Endodermal cell (in vitro differentiated cells): ENCODE measurements around the gene TMEM121B. TPM values are rescaled to one million over a fixed set of nuclear protein-coding genes. Genes with fewer than 3 reads are reported as not detected.

Experiments used
- DNase-seq: peaks from one replicate; pipeline ENCODE4 v3.0.0-alpha.2; 2017
- H3K27ac ChIP-seq: 2 replicates; pipeline ENCODE4 v1.5.1; 2013; ENCODE audit warnings: mild to moderate bottlenecking, low read depth, low read length, moderate library complexity
- H3K27me3 ChIP-seq: 2 replicates; pipeline ENCODE4 v1.6.1; 2013; ENCODE audit warnings: mild to moderate bottlenecking, low read length, moderate library complexity; ENCODE audit not compliant: insufficient read depth, control insufficient read depth, poor library complexity, severe bottlenecking
- H3K36me3 ChIP-seq: 2 replicates; pipeline ENCODE4 v1.7.0; 2013; ENCODE audit warnings: mild to moderate bottlenecking, low read length, moderate library complexity; ENCODE audit not compliant: control insufficient read depth, insufficient read depth
- H3K4me1 ChIP-seq: one replicate; pipeline ENCODE4 v1.7.0; 2013; ENCODE audit warnings: low read length; ENCODE audit not compliant: control insufficient read depth, insufficient read depth
- H3K4me3 ChIP-seq: 2 replicates; pipeline ENCODE4 v1.5.1; 2013; ENCODE audit warnings: mild to moderate bottlenecking, low read length, moderate library complexity
- H3K9ac ChIP-seq: 2 replicates; pipeline ENCODE4 v1.6.1; 2013; ENCODE audit warnings: mild to moderate bottlenecking, low read length, moderate library complexity; ENCODE audit not compliant: poor library complexity, severe bottlenecking; ENCODE audit errors: extremely low read depth
- H3K9me3 ChIP-seq: 2 replicates; pipeline ENCODE4 v1.6.1; 2013; ENCODE audit warnings: mild to moderate bottlenecking, low read length, moderate library complexity; ENCODE audit not compliant: control insufficient read depth
- H3K27ac Mint-ChIP-seq: 2 replicates; pipeline ENCODE4 v1.8.0; 2020; ENCODE audit warnings: mixed read lengths
- H3K27me3 Mint-ChIP-seq: 2 replicates; pipeline ENCODE4 v1.8.0; 2021; ENCODE audit warnings: mild to moderate bottlenecking, mixed read lengths; ENCODE audit not compliant: insufficient read depth
- H3K36me3 Mint-ChIP-seq: 2 replicates; pipeline ENCODE4 v1.8.0; 2020; ENCODE audit warnings: low read depth, mixed read lengths
- H3K4me1 Mint-ChIP-seq: 2 replicates; pipeline ENCODE4 v1.8.0; 2020; ENCODE audit warnings: mixed read lengths
- H3K4me3 Mint-ChIP-seq: 2 replicates; pipeline ENCODE4 v1.8.0; 2020; ENCODE audit warnings: mild to moderate bottlenecking, moderate library complexity, mixed read lengths
- H3K9me3 Mint-ChIP-seq: 2 replicates; pipeline ENCODE4 v1.8.0; 2020; ENCODE audit warnings: mild to moderate bottlenecking, mixed read lengths
- WGBS, 2 experiments: methylation state at CpG; one replicate each; pipeline versions ENCODE4 v1.1.5 to v1.1.7; 2013; ENCODE audit warnings: missing lambda C conversion rate in 2 of 2, mixed read lengths in 1 of 2; ENCODE audit not compliant: insufficient coverage in 1 of 2, insufficient read length in 1 of 2; 5-methylcytosine and 5-hydroxymethylcytosine counted together
- total RNA-seq, 2 donors: library from RNA; stranded (reverse); fragmentation: NEBNext Ultra II Directional in 1 of 2; extraction: Animal tissue kit (Norgen Biotek cat#: 25700) in 1 of 2; gene quantifications; 2 replicates in 1 of 2; 3 replicates in 1 of 2; pipeline ENCODE4 v1.2.1, GENCODE V29; 2021
- TF ChIP-seq, protein P1 (sequence below): fragments of 200-600 bp; sonication (generic); conservative IDR thresholded peaks from 2 replicates; pipeline ENCODE4 v1.5.0; 2021; ENCODE audit warnings: antibody characterized with exemption, mild to moderate bottlenecking

Gene TMEM121B
- total RNA-seq, 2 donors from 2014 or later, result 8.9 to 10.9 TPM

DNA sequence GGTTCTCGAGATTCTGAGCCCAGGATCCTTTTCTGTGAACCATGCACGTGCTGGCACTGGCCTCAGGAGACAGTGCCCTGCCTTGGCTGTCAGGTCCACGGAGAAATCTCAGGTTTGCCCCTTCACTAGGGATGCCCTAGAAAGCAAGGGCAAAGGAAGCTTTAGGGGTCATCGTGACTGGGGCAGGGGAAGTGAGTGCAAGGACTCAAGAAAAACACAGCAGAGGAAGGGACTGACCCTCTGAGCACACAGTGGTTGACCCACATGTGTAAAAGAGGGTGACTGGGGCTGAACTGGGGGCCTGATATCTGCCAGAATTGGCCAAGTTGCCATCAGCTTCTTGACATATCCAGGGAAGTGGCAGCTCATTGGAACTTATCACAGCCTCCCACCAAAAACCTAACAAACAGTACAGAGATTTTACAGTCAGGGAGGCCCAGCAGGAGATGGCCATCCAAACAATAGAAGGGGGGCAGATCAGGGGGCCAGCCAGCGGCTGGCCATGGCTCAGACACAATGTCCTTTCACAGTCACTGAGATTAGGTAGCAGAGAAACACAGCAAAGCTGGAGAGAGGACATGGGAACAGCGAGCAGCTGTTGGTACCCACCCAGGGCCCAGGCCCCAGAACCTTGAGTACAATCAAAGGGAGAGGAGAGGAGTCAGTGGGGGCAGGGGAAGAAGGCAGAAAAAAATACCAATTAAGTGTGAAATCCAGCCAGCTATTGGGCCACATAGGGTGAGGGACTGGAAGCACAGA, 4.4 kb downstream of the TMEM121B start:
- no peaks in the 10 kb centered on the region for H3K9me3 ChIP-seq
- H3K9ac ChIP-seq, result no peak overlapping the region
- H3K27ac Mint-ChIP-seq, result peak overlapping the region; percentile 90
- H3K36me3 Mint-ChIP-seq, result no peaks in the 10 kb centered on the region
- no peaks in the 10 kb centered on the region for H3K36me3 ChIP-seq
- peaks cover 19% of the 10 kb centered on the region for H3K4me1 ChIP-seq
- no peaks in the 10 kb centered on the region for H3K27me3 ChIP-seq
- H3K4me1 Mint-ChIP-seq, result peaks cover 30% of the 10 kb centered on the region
- peak overlapping the region; percentile 15 for H3K4me3 Mint-ChIP-seq
- H3K27ac ChIP-seq, result peak overlapping the region; percentile 28
- H3K9me3 Mint-ChIP-seq, result no peaks in the 10 kb centered on the region
- H3K4me3 ChIP-seq, result peak overlapping the region; percentile 64
- WGBS, 2 experiments, result 48 to 61% methylated on average over 5 to 6 of the region's 6 CpGs
- TF ChIP-seq, protein P1, sequence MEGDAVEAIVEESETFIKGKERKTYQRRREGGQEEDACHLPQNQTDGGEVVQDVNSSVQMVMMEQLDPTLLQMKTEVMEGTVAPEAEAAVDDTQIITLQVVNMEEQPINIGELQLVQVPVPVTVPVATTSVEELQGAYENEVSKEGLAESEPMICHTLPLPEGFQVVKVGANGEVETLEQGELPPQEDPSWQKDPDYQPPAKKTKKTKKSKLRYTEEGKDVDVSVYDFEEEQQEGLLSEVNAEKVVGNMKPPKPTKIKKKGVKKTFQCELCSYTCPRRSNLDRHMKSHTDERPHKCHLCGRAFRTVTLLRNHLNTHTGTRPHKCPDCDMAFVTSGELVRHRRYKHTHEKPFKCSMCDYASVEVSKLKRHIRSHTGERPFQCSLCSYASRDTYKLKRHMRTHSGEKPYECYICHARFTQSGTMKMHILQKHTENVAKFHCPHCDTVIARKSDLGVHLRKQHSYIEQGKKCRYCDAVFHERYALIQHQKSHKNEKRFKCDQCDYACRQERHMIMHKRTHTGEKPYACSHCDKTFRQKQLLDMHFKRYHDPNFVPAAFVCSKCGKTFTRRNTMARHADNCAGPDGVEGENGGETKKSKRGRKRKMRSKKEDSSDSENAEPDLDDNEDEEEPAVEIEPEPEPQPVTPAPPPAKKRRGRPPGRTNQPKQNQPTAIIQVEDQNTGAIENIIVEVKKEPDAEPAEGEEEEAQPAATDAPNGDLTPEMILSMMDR, result no peak
- DNase-seq, result peak; percentile 76
- peaks cover 9% of the 10 kb centered on the region for H3K27me3 Mint-ChIP-seq

DNA sequence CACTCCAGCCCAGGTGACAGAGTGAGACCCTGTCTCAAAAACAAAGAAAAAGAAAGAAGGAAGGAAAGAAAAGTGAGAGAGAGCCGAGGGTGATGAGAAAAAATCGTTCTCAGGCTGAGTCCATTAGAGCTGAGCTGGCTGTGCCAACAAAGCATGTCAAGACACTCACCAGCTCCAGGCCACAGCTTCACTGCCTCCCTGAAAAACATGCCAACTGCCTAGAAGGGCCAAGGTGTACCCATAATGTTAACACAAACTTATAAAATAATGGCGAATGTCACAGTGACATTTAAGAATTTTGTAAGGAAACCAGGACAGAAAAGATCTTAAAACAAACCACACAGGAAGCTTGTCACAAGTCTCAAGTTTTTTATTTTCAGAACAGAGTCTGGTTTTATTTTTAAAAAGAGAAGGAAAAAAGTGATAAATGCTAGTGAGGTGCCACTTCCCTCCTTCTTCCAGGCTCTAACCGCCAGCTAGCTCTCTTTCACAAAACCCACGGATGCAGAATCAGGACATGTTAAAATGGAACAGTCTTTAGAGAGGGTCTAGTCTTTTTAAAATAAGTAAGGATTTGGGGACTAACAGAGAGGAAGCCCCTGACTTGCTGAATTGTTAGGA, 5.1 kb downstream of the TMEM121B start:
- Histone ChIP-seq H3K9ac (no peak overlapping the region), H3K4me3 (peak overlapping the region; percentile 64), H3K27me3 (no peaks in the 10 kb centered on the region), H3K36me3 (no peaks in the 10 kb centered on the region), H3K9me3 (no peaks in the 10 kb centered on the region), H3K27ac (no peak overlapping the region), H3K4me1 (peaks cover 19% of the 10 kb centered on the region)
- Mint-ChIP-seq H3K4me1 (peaks cover 29% of the 10 kb centered on the region), H3K36me3 (no peaks in the 10 kb centered on the region), H3K4me3 (no peak overlapping the region), H3K9me3 (no peaks in the 10 kb centered on the region), H3K27me3 (peaks cover 9% of the 10 kb centered on the region), H3K27ac (peak overlapping the region; percentile 90)
- DNase-seq, result no peak
- 89 to 90% methylated on average over 3 to 5 of the region's 5 CpGs for WGBS, 2 experiments
- TF ChIP-seq, protein P1, result no peak

DNA sequence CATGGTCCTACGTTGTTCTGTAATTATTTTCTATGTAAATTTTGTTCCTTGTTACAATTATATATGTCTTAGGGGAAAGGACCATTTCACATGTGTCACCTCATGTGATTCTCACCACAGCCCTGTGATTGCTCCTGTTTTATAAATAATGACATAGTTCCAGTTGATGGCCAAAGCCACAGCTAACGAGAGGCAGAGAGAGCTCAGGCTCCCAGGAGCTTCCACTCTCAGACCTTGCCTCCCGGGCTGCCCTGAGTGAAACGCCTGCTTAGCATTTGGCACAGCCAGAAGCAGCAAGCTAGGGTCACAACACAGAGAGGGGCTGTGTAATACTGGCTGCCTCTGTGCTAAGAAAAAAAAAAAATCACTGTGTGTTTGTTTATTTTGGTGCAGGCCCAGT, 5.9 kb downstream of the TMEM121B start:
- Histone ChIP-seq H3K4me1 (peaks cover 19% of the 10 kb centered on the region), H3K9me3 (no peaks in the 10 kb centered on the region), H3K4me3 (no peak overlapping the region), H3K27ac (no peak overlapping the region), H3K36me3 (no peaks in the 10 kb centered on the region), H3K9ac (no peak overlapping the region), H3K27me3 (no peaks in the 10 kb centered on the region)
- TF ChIP-seq, protein P1, result no peak
- no peak for DNase-seq
- WGBS, 2 experiments, result 70 to 83% methylated on average over 2 to 4 of the region's 4 CpGs
- peaks cover 9% of the 10 kb centered on the region for H3K27me3 Mint-ChIP-seq
- H3K4me3 Mint-ChIP-seq, result no peak overlapping the region
- peaks cover 29% of the 10 kb centered on the region for H3K4me1 Mint-ChIP-seq
- no peak overlapping the region for H3K27ac Mint-ChIP-seq
- H3K36me3 Mint-ChIP-seq, result no peaks in the 10 kb centered on the region
- no peaks in the 10 kb centered on the region for H3K9me3 Mint-ChIP-seq
